Pancreas (tissue), 10 donors: ENCODE results near the gene TSHZ2. TPM values are rescaled to one million over a fixed set of nuclear protein-coding genes. Genes with fewer than 3 reads are reported as not detected.

Experiments used
- ATAC-seq, 4 donors: fragments of 200-7000 bp; cut with Tn5 transposase; one replicate each; pipeline versions ENCODE4 v1.8.0 to v1.9.1; 2020; ENCODE audit warnings: mild to moderate bottlenecking in 4 of 4, moderate library complexity in 4 of 4
- DNase-seq, 6 donors: peaks; one replicate each; pipeline ENCODE4 v3.0.0-alpha.2; 2020
- FAIRE-seq: peaks from 2 replicates; lab custom pipeline; 2012; peaks lifted over from hg19 to GRCh38; lab: Jason Lieb, UNC
- H3K27ac ChIP-seq, 4 donors: fragments of 200-600 bp; sonication (generic); 1 replicate in 3 of 4; 2 replicates in 1 of 4; pipeline versions ENCODE4 v1.5.0 to v1.8.0; 2020
- H3K27me3 ChIP-seq, 4 donors: fragments of 200-600 bp; one replicate each; pipeline ENCODE4 v1.8.0; 2021
- H3K36me3 ChIP-seq, 3 donors: fragments of 200-600 bp; sonication (generic) in 1 of 3; one replicate each; pipeline versions ENCODE4 v1.5.0 to v1.8.0; 2020 to 2021
- H3K4me1 ChIP-seq, 3 donors: fragments of 200-600 bp; one replicate each; pipeline ENCODE4 v1.8.0; 2021
- H3K4me3 ChIP-seq, 4 donors: fragments of 200-600 bp; sonication (generic) in 2 of 4; one replicate each; pipeline versions ENCODE4 v1.5.0 to v1.8.0; 2020 to 2021
- H3K9me3 ChIP-seq, 4 donors: fragments of 200-600 bp; one replicate each; pipeline ENCODE4 v1.8.0; 2021
- WGBS, 2 donors: extraction: QIAGEN DNeasy Blood & Tissue Kit; methylation state at CpG; one replicate each; pipeline ENCODE4 v1.1.7; 2013; 5-methylcytosine and 5-hydroxymethylcytosine counted together
- intact Hi-C, 3 donors: fragments of 100-400 bp; cut with DNase I; formaldehyde crosslinking; loops; one replicate each; pipeline versions ENCODE4 v1.11.1 to v1.14.2; 2022
- polyA plus RNA-seq, 2 donors: library from polyadenylated mRNA; stranded (reverse); fragments of 200-250 nt; gene quantifications; one replicate each; pipeline ENCODE4 v1.2.3, GENCODE V29; 2013
- total RNA-seq, 6 donors: library from RNA; stranded (reverse); fragmentation: NEBNext Ultra II Directional in 4 of 6; extraction: Animal tissue kit (Norgen Biotek cat#: 25700) in 4 of 6; gene quantifications; one replicate each; pipeline versions ENCODE4 v1.2.1 to v1.2.4, GENCODE V29; 2021 to 2023
- TF ChIP-seq, protein P1 (sequence below), 4 donors: fragments of 200-600 bp; sonication (generic) in 3 of 4; IDR thresholded peaks; one replicate each; pipeline versions ENCODE4 v1.5.0 to v1.8.0; 2021; ENCODE audit warnings: antibody characterized with exemption in 4 of 4
- donor health status: healthy with polysubstance abuse.
- donor health status: DM: no; HTN: no; CAD: no; lungs with moderate emphysema.
- donor health status: DM: no; HTN: no; CAD: no.
- donor health status: control.
- donor health status: control.
- donor health status: Bipolar disorder and iron deficiency.
- donor health status: DM: yes; HTN: yes; CAD: no.
- donor health status: DM: no; HTN: no; CAD: no.
- donor health status: DM: no; HTN: no; CAD: no.
- donor health status: DM: yes; HTN: yes; CAD: no.

The TSHZ2 gene
- total and polyA plus RNA-seq, 8 donors: 2.2 to 23.5 (median 4.5) TPM

DNA sequence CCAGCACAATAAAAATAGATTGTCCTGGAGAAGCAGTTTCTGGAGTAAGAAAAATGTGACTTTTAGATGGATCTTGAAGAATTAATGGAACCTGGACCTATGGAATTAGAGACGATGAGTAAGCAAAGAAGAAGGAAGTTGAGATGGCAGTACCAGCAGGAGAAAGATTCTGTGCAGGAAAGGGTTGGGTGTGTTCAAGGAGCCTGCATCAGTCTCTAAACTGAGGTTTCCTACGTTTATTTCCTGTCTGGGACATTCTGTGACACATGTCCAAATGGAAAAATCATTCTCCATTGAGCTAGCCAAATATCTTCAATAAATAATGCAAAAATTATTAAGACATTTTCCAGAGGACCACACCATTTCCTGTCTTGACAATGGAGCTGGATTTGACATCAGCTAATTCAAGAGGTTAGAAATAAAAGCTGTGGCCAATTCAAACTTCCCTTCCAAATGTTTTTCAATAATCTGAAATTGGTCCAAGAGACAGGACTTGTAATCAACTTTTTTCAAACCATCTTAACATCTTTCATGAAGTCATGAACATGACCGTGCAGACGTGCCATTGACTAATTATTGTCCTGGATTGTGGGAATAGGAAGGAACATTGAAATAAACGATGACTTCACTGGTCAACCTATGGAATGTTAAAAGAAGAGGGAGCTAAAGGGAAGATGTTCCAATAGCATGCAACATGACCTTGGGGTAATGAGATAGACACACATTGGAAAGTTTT lies 423.2 kb downstream of the TSHZ2 start:
- Histone ChIP-seq H3K36me3 (no peaks in the 10 kb centered on the region), H3K27ac (no peak overlapping the region), H3K27me3 (no peaks in the 10 kb centered on the region), H3K9me3 (no peaks in the 10 kb centered on the region), H3K4me3 (no peak overlapping the region), H3K4me1 (peaks cover 0 to 7% (median 4%) of the 10 kb centered on the region in 3 donors)
- intact Hi-C loops: no loop called here
- 73 to 74% methylated on average over 5 of the region's 5 CpGs for WGBS, 2 donors
- DNase-seq: no peak
- TF ChIP-seq, protein P1, sequence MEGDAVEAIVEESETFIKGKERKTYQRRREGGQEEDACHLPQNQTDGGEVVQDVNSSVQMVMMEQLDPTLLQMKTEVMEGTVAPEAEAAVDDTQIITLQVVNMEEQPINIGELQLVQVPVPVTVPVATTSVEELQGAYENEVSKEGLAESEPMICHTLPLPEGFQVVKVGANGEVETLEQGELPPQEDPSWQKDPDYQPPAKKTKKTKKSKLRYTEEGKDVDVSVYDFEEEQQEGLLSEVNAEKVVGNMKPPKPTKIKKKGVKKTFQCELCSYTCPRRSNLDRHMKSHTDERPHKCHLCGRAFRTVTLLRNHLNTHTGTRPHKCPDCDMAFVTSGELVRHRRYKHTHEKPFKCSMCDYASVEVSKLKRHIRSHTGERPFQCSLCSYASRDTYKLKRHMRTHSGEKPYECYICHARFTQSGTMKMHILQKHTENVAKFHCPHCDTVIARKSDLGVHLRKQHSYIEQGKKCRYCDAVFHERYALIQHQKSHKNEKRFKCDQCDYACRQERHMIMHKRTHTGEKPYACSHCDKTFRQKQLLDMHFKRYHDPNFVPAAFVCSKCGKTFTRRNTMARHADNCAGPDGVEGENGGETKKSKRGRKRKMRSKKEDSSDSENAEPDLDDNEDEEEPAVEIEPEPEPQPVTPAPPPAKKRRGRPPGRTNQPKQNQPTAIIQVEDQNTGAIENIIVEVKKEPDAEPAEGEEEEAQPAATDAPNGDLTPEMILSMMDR (IDR thresholded peaks at IDR 0.05): no peak
- no peak for ATAC-seq
- no peak for FAIRE-seq

DNA sequence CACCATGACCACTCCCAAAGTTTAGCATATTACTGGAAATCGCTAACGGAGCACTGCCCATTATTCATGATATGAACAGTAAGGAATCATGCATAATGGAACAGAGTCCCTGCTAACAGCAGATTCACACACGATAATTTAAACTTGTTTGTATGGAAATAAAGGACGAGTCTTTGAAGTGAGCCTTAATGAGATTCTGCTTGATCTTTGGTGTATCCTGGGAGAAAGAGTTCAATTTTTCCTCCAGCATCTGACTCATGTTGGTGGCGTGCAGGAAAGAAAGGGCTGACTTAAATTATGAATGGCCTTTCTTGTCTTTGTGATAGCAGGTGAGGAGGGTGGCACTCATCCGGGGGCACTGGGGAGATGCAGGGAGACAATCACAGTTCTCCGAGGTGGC lies 426.9 kb downstream of the TSHZ2 start:
- no peaks in the 10 kb centered on the region for H3K36me3 ChIP-seq
- ATAC-seq (no peak), FAIRE-seq (no peak), DNase-seq (no peak)
- intact Hi-C loops: no loop called here
- WGBS, 2 donors: 81 to 89% methylated on average over 7 of the region's 7 CpGs
- H3K27ac ChIP-seq: no peak overlapping the region
- H3K4me1 ChIP-seq: peaks cover 0 to 3% (median 3%) of the 10 kb centered on the region in 3 donors
- H3K4me3 ChIP-seq: no peak overlapping the region
- no peaks in the 10 kb centered on the region for H3K9me3 ChIP-seq
- TF ChIP-seq, protein P1 (IDR thresholded peaks at IDR 0.05): no peak
- H3K27me3 ChIP-seq: no peaks in the 10 kb centered on the region

DNA sequence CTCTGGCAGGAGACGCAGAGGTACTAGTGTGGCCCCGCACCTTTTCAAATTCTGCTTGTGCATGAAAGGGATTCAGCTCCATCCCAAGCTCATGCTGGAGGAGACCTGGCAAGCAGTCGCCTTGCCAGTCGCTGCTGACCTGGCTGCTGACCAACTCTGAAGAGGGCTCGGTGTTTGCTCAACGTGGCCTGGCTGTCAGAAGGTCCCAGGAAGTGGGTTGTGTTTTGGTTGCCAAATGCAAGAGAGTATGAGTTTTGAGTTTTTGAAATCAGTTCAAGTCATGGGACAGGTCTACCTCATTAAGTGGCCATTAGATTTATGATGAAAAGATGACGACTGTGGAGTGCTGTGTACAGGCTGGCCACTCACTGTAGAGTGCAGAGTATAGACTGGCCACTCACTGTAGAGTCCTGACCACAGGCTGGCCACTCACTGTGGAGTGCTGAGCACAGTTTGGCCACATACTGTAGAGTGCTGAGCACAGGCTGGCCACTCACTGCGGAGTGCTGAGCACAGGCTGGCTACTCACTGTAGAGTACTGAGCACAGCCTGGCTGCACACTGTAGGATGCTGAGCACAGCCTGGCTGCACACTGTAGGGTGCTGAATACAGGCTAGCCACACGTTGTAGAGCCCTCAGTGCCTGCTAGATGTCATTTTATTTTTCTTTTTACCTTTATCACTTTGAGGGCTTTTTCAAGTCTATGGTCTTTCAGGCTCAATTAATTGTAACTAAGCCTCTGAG lies 427.6 kb downstream of the TSHZ2 start:
- FAIRE-seq (no peak), DNase-seq (peak in 3 of 6 donors; percentile 22 to 38 (median 32)), ATAC-seq (peak in 3 of 4 donors; percentile 56 to 66 (median 60))
- Histone ChIP-seq H3K4me3 (no peak overlapping the region), H3K27ac (no peak overlapping the region), H3K9me3 (no peaks in the 10 kb centered on the region), H3K36me3 (no peaks in the 10 kb centered on the region), H3K4me1 (no peaks in the 10 kb centered on the region), H3K27me3 (no peaks in the 10 kb centered on the region)
- TF ChIP-seq, protein P1 (IDR thresholded peaks at IDR 0.05): no peak
- WGBS, 2 donors: 44 to 48% methylated on average over 9 of the region's 9 CpGs
- intact Hi-C loops: no loop called here

DNA sequence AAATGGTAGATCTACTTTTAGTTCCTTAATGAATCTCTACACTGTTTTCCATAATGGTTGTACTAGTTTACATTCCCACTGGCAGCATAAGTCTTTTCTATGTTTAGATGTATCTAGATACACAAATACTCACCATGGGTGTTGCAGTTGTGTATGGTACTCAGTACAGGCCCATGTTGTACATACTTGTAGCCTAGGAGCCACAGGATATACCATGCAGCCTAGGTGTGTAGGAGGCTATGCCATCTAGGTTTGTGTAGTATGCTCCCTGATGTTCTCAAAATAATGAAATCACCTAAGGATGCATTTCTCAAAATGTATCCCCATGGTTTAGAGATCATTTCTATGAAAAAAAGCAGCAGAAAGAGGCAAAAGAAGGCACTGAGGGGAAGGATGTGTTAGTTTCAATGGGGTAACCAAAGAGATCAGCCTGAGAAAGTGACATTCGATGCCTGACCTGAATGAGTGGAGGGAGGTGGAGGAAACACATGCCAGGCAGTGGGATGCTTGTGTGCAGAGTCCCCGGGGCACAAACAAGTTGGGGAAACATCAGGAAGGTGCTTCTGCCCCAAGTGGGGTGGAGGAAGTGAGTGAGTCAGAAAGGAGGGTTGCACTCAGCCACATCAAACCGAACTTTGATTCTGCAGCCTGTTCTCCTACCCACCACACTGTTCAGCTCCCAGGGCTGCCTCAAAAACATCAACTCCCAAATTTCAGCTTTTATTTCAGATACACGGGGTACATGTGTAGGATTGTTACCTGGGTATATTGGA lies 430.3 kb downstream of the TSHZ2 start:
- intact Hi-C loops: no loop called here

More for the DNA sequence above, 430.3 kb downstream of the TSHZ2 start:
- TF ChIP-seq, protein P1 (IDR thresholded peaks at IDR 0.05): no peak
- WGBS, 2 donors: 82 to 87% methylated on average over 4 of the region's 4 CpGs
- Histone ChIP-seq H3K9me3 (no peaks in the 10 kb centered on the region), H3K36me3 (no peaks in the 10 kb centered on the region), H3K27ac (no peak overlapping the region), H3K27me3 (no peaks in the 10 kb centered on the region), H3K4me3 (no peak overlapping the region), H3K4me1 (no peaks in the 10 kb centered on the region)
- no peak for DNase-seq
- ATAC-seq: no peak
- FAIRE-seq: no peak
